A673 (cell line): ENCODE measurements around the gene SND1. TPM values are rescaled to one million over a fixed set of nuclear protein-coding genes. Genes with fewer than 3 reads are reported as not detected.

Source experiments
- BruUV-seq: library from RNA; stranded (reverse); fragments of 400-500 nt; replicated peaks from 2 replicates; lab custom pipeline; 2021; lab: Mats Ljungman, UMichigan
- CTCF ChIA-PET: fragments of 300-600 bp; sonication (Branson Sonifier 250); formaldehyde crosslinking; loops from one replicate; lab custom pipeline; 2022; ENCODE audit warnings: antibody characterized with exemption; lab: Charles Lee
- POLR2A ChIA-PET: fragments of 300-600 bp; sonication (Branson Sonifier 250); formaldehyde crosslinking; loops from one replicate; lab custom pipeline; 2022; ENCODE audit warnings: antibody characterized with exemption; ENCODE audit not compliant: low non-redundant PET; lab: Charles Lee
- DNase-seq: peaks from one replicate; pipeline ENCODE4 v3.0.0-alpha.2; 2015; ENCODE audit warnings: low spot score
- H3K27ac ChIP-seq: fragments of 200-600 bp; sonication (generic); 2 replicates; pipeline ENCODE4 v1.5.1; 2016; ENCODE audit warnings: mixed run types, low read depth, mild to moderate bottlenecking, mixed read lengths, antibody characterized with exemption, low read length; ENCODE audit not compliant: poor library complexity, severe bottlenecking
- H3K27me3 ChIP-seq: fragments of 200-600 bp; sonication (generic); replicated peaks from 2 replicates; pipeline ENCODE4 v1.6.1; 2017; ENCODE audit warnings: mixed run types, low read depth, mild to moderate bottlenecking, mixed read lengths, antibody characterized with exemption, low read length; ENCODE audit not compliant: insufficient read depth, poor library complexity
- H3K36me3 ChIP-seq: fragments of 200-600 bp; sonication (generic); 2 replicates; pipeline ENCODE4 v1.6.1; 2016; ENCODE audit warnings: mixed run types, mild to moderate bottlenecking, mixed read lengths, antibody characterized with exemption, low read length; ENCODE audit not compliant: insufficient read depth, poor library complexity, severe bottlenecking
- H3K4me1 ChIP-seq: fragments of 200-600 bp; sonication (generic); 2 replicates; pipeline ENCODE4 v1.6.1; 2017; ENCODE audit warnings: mixed run types, mild to moderate bottlenecking, mixed read lengths, antibody characterized with exemption, low read length; ENCODE audit not compliant: insufficient read depth, poor library complexity, severe bottlenecking
- H3K4me3 ChIP-seq: fragments of 200-600 bp; sonication (generic); 2 replicates; pipeline ENCODE4 v1.5.1; 2016; ENCODE audit warnings: low read depth, mixed run types, mild to moderate bottlenecking, mixed read lengths, low read length; ENCODE audit not compliant: poor library complexity, severe bottlenecking
- H3K9me3 ChIP-seq: fragments of 200-600 bp; sonication (generic); 2 replicates; pipeline ENCODE4 v1.6.1; 2016; ENCODE audit warnings: mixed run types, low read depth, mild to moderate bottlenecking, mixed read lengths, antibody characterized with exemption, low read length; ENCODE audit not compliant: poor library complexity, severe bottlenecking
- CTCF ChIP-seq: fragments of 300-800, 200-600 bp; sonication (generic); conservative IDR thresholded peaks from 2 replicates; pipeline ENCODE4 v1.5.1; 2017; ENCODE audit warnings: low read depth, mild to moderate bottlenecking, antibody characterized with exemption, low read length, moderate library complexity, mixed read lengths
- EZH2 ChIP-seq: fragments of 200-600 bp; sonication (generic); IDR thresholded peaks from 2 replicates; pipeline ENCODE4 v1.6.1; 2017; ENCODE audit warnings: borderline replicate concordance, low read depth, mild to moderate bottlenecking, mixed read lengths, antibody characterized with exemption, low read length; ENCODE audit not compliant: poor library complexity, severe bottlenecking
- intact Hi-C: fragments of 100-400 bp; cut with micrococcal nuclease; formaldehyde crosslinking; loops from one replicate; pipeline ENCODE4 v1.10.0; 2022; ENCODE audit not compliant: unreplicated experiment
- total RNA-seq: library from RNA; stranded (reverse); gene quantifications from 2 replicates; pipeline ENCODE4 v1.2.3, GENCODE V29; 2021

The SND1 gene
- total RNA-seq, 1 experiment from 2014 or later = 177 TPM

- Histone ChIP-seq H3K27ac (no peak overlapping the region), H3K9me3 (no peaks in the 10 kb centered on the region), H3K27me3 (no peaks in the 10 kb centered on the region), H3K4me1 (peaks cover 38% of the 10 kb centered on the region), H3K4me3 (peak overlapping the region; percentile 65), H3K36me3 (no peaks in the 10 kb centered on the region)
- no TSS peak for BruUV-seq
- TF ChIP-seq EZH2 (no peak), CTCF (no peak)
- ChIA-PET CTCF (interaction anchor here (0.6 kb wide), 1 partner anchor 9 kb away, joined by 3 read pairs; no protein-coding TSS in a partner anchor), POLR2A (no interaction called here)
- DNase-seq = no peak
- intact Hi-C loops = no loop called here
Measured at GRCh38 chr7:128030263-128030653, 378.3 kb downstream of the SND1 start.

- Histone ChIP-seq H3K4me1 (peaks cover 31% of the 10 kb centered on the region), H3K27ac (peak within 1 kb of the TSS; percentile 73), H3K4me3 (peak within 1 kb of the TSS; percentile 65), H3K27me3 (no peaks in the 10 kb centered on the region), H3K36me3 (no peaks in the 10 kb centered on the region), H3K9me3 (no peaks in the 10 kb centered on the region)
- intact Hi-C loops = no loop called here
- TF ChIP-seq EZH2 (no peak), CTCF (no peak)
- CTCF ChIA-PET = interaction anchor here (0.6 kb wide), 1 partner anchor 9 kb away, joined by 3 read pairs; no protein-coding TSS in a partner anchor
- BruUV-seq = no TSS peak
- peak; percentile 69 for DNase-seq
- POLR2A ChIA-PET = no interaction called here
Measured at GRCh38 chr7:128030654-128031611, 378.9 kb downstream of the SND1 start, which contains the start of gene LRRC4. LRRC4 (minus strand) TSS chr7:128031437; CDS start chr7:128030640, 797 bp downstream.

- ChIA-PET CTCF (no interaction called here), POLR2A (no interaction called here)
- no TSS peak for BruUV-seq
- Histone ChIP-seq H3K27ac (no peak overlapping the region), H3K36me3 (no peaks in the 10 kb centered on the region), H3K4me1 (peaks cover 20% of the 10 kb centered on the region), H3K4me3 (peak overlapping the region; percentile 65), H3K27me3 (no peaks in the 10 kb centered on the region), H3K9me3 (no peaks in the 10 kb centered on the region)
- TF ChIP-seq EZH2 (no peak), CTCF (peak; percentile 41)
- DNase-seq = peak; percentile 92
- intact Hi-C loops = no loop called here
Measured at GRCh38 chr7:128031901-128032604, 380.1 kb downstream of the SND1 start.
